Measurements from ENCODE around the gene MAGI3.
"Not testable (repeated sequence)": the region's sequence is repeated elsewhere in the genome, so short reads cannot be mapped to it uniquely, and the experiment has no call there.

MAGI3 gene

DNA sequence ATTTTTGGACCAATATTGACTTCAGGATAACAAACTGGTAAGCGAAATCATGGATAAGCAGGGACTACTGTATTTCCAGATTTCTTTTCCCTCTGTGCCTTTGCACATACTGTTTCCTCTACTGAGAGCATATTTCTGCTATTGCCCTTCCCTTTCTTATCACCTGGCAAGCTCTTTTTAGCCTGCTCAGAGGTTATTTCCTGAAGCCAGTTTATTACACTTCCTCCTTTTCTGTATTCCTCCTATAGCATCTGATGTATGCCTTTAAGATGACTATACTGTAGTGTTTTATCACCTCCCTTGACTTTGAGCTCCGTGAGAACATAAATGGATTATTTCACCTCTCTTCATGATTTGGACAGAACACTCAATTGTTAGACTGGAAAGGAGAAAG, 49.0 kb downstream of the MAGI3 start:
- no peak for DNase-seq (ENCODE audit: low read depth, low spot score)

DNA sequence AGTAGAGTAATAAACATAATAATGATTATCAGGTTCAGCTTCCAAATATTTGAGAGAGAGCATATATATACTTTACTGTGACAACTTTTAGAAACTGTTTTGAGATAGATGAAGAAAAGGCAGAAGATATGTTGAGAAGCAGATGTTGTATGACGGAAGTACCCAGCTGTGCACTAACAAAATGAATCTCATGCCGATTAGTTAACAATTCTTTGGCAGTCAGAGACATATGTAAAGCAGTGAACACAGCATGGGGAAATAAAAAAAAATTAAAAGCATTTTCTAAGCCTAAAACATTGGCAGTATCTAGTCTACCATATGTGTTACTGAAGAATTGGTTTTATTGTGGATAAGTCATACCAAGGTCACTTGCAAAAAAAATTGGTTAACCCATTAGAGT, 51.8 kb downstream of the MAGI3 start:
- no peak for DNase-seq (ENCODE audit: low read depth, low spot score)

DNA sequence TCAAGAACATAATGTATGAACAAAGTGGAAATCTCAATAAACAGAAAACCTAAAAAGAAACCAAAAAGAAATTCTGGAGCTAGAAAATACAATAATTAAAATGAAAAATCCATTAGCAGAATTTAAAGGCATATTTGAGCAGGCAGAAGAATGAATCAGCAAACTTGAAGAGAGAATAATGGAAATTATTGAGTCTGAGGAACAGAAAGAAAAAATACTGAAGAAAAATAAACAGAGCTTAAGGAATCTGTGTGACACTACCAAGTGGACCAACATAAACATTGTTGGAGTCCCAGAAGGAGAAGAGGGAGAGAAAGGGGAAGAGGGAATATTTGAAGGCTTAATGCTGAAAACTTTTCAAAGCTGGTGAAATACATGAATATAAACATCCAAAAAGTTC, 54.5 kb downstream of the MAGI3 start:
- DNase-seq (ENCODE audit: low read depth, low spot score) = no peak

DNA sequence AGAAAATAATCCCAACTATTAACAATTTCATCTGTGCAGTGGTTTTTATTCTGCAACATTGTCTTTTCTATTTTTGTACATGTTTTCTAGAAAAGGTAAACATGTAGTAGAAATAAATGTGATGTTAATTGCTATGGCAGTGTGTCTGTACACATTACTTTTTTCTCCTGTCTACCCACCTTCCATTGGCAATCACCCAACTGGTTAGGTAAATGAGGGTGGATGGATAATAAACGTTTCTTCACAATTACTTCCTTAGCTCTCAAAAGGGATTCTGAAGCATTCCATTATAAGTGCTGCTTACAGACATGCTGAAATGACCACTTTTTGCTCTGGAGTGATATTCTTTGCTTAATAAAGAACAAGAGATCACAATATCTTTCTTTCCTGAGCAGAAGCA, 61.4 kb downstream of the MAGI3 start:
- no peak for DNase-seq (ENCODE audit: low read depth, low spot score)

DNA sequence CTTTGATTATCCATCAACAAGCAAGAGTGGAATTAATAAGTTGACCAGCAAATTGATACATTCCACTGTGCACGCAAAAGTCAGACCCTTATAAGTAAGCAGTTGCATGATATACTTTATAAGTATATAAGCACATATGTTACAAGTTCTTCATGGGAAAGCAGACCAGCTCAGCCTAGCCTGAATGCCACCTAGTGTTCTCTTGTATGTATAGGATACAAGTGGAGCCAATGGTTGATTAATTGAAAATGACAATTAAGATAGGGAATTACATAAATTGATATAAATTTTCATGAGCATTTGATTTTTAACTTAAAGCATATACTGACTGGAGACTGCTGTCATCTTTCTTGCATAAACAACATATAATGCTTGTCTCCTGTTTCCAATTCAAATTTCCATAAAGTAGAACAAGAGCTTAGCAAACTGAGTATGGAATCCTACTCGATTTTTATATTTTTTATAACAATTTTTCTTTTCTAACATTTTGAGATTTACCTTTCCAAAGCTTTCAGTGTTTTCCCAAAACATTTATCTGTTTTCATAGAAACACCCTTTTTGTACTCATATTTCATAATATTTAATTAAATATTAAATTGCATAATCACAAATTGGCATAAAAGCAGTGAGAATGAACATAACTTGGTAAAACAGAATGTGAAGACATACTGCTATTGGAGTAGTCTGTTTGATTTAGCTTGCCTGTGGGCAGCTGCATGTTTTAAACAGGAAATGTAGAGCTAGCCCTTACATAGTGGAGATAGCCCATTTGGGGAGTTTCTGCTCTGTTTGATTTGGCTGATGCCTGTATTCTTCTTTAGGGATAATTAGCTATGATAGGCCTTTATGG, 62.8 kb downstream of the MAGI3 start:
- no peak for DNase-seq (ENCODE audit: low read depth, low spot score)

DNA sequence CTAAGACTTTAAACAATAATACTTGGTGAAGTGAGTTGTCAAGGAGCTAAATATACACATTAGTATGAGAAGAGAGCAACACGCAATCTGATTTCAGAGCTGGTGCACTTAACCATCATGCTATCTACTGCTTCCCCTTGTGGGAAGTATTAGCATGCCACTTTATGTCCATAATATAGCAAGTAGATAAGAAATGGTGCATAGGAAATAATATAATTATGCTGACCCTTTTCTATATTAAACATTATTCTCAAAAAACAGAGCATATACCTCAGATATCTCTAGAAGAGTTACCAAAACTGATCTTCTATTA, 63.4 kb downstream of the MAGI3 start:
- DNase-seq (ENCODE audit: low read depth, low spot score) = no peak

DNA sequence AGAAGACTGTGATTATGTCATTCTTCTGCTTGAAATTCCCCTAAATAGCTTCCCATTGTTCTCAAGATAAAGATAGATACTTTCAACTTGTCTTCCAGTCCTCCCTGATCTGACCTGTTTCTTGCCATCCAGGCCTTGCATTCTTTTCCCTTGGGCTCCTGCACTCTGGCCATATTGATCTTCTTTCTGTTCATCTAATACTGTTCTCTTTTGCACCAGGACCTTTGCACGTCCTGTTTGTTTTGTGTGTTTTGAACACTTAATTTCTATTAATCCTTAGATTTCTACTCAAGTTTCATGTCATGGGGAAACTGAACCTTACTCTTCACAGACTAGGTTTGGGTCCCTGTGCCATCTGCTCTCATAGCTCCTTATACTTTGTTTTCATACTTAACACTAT, 65.1 kb downstream of the MAGI3 start:
- DNase-seq (ENCODE audit: low read depth, low spot score) = no peak

DNA sequence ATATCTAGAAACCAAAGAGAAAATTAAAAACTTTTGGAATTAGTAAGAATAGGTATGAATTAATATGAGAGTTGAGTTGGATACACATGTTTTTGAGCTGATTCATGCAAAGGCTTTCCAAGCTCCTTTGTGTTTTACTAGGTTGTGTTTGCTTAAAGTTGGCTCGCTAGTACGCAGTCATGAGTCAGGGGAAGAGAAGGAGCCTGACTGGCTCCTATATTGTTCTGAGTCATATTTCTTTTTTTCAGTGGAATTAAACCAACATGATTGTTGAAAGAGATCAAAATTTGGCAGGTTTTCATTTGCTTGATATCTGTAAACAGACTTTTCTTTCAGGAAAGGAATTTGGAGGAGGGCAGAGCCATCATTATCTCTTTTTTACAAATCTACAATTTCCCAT, 66.7 kb downstream of the MAGI3 start:
- no peak for DNase-seq (ENCODE audit: low read depth, low spot score)

DNA sequence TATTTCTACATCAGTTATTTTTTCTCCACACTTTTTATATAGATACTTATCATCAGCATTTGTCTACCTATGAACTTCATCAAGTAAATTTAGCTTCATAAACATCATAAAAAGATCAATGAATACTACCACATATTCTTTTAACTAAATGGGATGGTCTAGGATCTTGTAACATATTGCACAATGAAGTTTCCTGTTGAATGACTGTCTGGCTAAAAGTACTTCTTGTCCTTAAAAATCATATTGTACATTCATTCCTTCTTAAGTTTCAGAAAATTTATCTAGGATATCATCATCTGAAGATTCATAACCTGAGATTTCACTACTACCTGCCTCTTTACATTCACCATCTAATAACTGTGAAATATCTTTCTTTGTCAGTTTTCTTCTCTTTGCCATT, 69.0 kb downstream of the MAGI3 start:
- no peak for DNase-seq (ENCODE audit: low read depth, low spot score)

DNA sequence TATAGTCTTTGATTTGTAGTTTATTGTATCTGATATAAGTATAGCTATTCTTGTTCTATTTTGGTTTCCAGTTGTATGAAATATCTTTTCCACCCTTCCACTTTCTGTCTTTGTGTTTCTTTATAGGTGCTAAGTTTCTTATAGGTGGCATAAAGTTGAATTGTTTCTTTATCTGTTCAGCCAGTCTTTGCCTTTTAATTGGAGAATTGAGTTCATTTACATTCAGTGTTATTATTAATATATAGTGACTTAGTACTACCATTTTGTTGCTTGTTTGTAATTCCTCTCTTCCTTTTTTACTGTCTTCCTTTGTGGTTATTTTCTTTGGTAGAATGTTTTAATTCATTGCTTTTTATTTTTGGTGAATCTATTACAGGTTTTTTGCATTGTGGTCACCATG, 77.7 kb downstream of the MAGI3 start:
- DNase-seq (ENCODE audit: low read depth, low spot score) = no peak

DNA sequence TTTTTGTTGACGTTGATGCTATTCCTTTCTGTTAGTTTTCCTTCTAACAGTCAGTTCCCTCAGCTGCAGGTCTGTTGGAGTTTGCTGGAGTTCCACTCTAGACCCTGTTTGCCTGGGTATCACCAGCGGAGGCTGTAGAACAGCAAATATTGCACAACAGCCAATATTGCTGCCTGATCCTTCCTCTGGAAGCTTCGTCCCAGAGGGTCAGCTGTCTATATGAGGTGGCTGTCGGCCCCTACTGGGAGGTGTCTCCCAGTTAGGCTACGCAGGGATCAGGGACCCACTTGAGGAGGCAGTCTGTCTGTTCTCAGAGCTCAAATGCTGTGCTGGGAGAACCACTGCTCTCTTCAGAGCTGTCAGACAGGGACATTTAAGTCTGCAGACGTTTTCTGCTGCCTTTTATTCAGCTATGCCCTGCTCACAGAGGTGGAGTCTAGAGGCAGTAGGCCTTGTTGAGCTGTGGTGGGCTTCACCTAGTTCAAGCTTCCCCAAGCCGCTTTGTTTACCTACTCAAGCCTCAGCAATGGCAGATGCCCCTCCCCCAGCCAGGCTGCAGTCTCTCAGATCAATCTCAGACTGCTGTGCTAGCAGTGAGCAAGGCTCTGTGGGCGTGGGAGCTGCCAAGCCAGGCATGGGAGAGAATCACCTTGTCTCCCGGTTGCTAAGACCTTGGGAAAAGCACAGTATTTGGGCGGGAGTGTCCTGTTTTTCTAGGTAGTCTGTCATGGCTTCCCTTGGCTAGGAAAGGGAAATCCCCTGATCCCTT, 88.3 kb downstream of the MAGI3 start:
- DNase-seq (ENCODE audit: low read depth, low spot score) = not testable (repeated sequence)

DNA sequence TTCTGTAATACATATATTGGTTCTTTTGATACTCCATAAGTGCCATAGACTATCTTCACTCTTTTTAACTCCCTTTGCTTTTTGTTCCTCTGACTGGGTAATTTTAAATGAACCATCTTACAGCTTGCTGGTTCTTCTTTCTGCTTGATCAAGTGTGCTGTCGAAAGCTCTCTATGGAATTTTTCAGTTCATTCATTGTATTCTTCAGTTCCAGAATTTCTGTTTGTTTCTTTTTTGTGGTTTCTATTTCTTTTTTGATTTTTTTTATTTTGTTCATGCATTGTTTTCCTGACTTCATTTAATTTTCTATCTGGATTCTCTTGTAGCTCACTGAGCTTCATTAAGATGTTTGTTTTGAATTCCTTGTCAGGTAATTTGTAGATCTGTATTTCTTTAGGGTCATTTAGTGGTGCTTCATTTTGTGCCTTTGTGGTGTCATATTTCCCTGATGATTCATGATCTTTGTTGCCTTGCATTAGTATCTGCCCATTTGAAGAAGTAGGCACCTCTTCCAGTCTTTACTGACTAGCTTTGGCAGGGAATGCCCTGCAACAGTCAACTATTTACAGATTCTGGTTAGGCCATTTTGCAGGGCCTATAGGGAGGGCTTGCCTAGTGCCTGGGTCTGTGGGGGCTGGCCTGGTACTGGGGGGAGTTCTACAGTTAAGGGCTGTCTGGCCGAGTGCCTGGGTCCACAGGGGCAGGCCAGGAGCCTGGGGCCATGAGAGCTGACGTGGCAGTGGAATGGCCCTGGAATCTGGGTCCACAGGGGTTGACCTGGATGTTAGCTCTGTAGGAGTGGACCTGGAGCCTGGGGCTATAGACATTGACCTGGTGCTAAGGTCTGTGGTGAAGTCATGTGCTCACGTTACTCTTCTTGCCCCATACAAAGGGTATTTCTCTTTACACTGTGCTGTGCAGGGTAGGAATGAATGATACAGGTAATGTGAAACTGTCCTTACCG, 89.7 kb downstream of the MAGI3 start:
- DNase-seq (ENCODE audit: low read depth, low spot score) = no peak

DNA sequence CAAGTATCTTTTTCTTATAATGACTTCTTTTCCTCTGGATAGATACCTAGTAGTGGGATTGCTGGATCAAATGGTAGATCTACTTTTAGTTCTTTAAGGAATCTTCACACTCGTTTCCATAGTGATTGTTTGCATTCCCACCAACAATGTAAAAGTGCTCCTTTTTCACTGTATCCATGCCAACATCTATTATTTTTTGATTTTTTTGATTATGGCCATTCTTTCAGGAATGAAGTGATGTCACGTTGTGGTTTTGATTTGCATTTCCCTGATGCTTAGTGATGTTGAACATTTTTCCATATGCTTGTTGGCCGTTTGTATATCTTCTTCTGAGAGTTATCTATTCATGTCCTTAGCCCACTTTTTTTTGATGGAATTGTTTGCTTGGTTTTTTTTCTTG, 94.8 kb downstream of the MAGI3 start:
- DNase-seq (ENCODE audit: low read depth, low spot score) = not testable (repeated sequence)

DNA sequence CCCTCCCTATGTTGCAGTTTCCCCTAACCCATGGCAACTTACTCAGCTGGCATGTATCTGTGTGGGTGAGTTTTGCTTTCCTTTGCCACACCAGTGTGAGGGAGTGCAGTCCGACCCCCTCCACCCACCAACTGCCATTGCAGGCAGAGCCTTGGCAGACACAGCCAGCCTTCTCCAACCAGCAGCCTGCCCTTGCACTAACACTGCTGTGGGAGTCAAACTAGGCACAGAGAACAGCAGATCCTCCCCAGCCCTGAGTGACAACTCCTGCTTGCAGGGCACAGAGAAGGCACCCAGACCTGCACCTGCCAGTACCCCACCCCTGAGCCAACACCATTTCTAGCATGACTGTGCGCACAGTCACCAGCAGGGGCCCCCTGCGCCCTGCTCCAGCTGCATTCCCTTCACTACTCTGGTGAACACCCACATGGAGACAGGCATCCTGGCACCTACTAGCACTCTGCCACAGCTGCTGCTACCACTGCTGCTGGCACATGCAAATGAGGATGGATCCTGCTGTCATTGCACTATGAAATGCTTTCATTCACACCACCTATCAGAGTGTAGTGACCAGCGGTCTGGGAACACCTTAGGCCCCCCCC, 98.4 kb downstream of the MAGI3 start:
- no peak for DNase-seq (ENCODE audit: low read depth, low spot score)

DNA sequence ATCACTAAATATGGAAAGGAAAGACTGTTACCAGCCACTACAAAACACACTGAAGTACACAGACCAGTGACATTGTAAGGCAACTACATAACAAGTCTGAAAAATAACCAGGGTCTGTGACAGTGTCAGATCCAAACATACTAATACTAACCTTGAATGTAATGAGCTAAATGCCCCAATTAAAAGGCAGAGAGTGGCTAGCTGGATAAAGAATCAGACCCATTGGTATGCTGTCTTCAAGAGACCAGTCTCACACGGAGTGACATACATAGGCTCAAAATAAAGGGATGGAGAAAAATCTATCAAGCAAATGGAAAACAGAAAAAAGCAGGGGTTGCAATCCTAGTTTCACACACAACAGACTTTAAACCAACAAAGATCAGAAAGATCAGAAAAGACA, 100.1 kb downstream of the MAGI3 start:
- no peak for DNase-seq (ENCODE audit: low read depth, low spot score)

DNA sequence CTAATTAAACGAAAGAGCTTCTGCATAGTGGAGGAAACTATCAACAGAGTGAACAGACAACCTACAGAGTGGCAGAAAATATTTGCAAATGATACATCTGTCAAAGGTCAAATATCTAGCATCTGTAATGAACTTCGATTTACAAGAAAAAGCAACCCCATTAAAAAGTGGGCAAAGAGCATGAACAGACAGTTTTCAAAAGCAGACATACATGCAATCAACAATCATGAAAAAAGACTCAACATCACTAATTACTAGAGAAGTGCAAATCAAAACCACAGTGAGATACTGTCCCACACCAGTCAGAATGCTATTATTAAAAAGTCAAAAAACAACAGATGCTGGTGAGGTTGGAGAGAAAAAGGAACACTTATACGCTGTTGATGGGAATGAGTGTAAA, 103.2 kb downstream of the MAGI3 start:
- no peak for DNase-seq (ENCODE audit: low read depth, low spot score)

DNA sequence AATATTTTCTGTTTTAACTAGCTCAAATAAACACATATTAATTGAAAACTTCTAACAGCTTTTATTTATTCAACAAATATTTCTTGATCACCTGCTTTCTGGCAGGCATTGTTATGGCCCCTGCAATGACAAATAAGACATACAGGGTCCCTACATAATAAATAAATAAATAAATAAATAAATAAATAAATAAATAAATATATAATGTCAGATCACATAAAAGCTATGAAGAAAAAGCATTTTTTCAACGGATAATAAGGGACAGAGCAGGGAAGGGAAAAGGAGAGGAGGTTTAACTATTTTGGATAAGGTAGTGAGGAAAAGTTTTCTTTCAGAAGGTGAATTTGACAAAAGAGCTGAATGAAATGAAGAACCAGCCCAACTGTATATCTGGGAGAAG, 115.0 kb downstream of the MAGI3 start:
- DNase-seq (ENCODE audit: low read depth, low spot score) = no peak

DNA sequence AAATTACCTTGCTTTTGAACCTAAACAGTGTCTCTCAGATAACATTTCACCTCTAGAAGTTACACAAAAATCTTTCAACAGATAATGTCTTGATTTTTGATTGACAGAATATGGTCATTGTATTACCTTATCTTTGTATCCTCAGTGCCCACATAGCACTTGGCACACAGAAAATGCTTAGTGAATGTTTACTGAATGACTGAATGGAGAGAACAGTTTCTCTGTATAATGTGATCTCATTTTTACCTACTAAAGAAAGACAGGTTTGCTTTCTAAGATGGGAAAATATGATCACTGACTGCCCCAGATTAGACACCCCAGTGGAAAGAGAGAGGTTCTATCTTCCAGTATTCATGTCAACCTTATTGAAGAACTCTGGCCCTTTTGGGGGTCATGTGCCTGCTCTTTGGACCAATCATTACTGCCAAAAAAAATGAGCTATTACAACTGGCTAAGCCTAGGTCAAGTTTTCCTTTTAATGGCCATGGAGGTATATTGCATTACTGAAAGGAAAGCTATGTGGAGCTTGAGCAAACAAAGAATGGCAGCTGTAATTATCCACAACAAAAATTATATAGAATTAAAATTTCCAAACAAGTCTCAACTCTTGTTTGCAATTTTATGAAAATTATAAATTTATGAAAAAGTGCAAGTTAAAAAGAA, 117.4 kb downstream of the MAGI3 start:
- DNase-seq (ENCODE audit: low read depth, low spot score) = no peak

DNA sequence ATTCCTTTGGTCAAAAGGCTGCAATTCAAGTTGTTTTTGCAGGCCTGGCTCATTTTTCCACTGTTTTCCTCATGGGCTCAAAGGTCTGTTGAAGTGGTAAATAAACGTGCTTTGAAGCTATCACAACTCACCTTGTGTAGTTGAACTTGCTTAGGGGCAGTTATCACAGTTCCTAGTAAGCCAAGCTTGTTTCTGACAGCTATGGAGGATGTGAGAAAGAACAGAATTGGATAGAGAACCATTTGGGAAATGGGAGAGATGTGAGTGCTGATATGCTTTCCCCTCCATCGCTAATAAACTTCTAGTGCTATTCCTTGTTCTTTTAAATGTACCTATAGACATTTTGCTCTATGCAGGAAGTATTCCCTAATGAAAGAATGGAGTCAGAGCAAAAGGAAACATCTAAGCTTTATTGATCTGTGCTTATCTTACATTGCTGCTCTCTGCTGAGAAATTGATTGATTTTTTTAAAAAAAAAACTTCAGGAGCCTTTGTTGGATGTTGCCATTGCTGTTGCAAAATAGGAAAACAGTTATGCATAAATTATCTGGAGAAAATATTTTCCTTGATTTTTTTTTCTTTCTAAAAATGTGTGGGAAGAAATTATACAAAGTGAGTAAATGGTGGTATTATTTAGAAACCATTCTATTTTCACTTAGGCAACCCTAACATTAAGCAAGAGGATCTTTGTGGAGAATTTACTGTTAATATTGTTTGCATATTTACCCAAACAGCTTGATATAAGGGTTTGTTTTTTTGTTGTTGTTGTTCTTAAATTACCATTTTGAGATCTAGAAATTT, 118.2 kb downstream of the MAGI3 start:
- no peak for DNase-seq (ENCODE audit: low read depth, low spot score)

DNA sequence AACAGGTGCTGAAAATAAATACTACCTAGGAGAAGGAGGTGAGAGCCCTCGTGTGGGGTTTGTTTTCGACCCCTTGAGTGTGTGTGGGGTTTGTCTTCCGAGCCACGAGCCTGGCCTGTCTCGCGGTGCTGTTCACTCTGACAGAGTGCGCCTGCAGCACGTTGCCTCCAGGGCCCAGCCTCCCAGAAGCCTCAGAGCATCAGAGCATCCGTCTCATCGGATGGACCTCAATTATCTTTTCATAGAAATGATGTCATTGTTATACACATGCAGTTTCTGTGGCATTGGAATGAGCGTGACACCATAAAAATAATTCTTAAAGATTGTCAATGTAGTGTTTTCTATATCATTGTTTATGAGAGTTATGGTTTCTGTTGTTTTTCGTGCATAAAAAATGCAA, 119.5 kb downstream of the MAGI3 start:
- DNase-seq (ENCODE audit: low read depth, low spot score) = not testable (repeated sequence)

Data from activated naive CD8-positive, alpha-beta T cell treated with anti-CD3 and anti-CD28 coated beads, Interleukin-2, amount 50 U/mL, for 16 hours (primary cell).